ENCODE data around the gene SPAG9.
A peak's percentile ranks its signal among the peaks of the same experiment; 100 is the strongest.

The SPAG9 gene

DNA sequence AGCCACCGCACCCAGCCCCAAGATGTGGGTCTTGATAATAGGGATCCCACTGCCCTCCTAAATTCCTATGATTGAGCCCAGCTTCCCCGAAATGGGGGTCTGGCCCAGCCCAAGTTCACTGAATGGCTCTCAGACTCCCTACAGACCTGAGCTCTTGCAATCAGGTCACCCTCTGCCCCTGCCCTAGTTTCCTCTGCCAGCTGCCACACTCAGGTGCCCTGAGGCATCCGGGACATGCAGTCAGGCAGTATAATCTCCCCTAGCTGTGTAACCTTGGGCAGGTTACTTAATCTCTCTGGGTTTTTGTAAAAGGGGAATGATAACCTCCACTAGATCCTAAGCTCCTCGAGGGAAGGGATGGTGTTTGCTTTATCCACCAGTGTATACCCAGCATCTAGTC lies 193.4 kb downstream of the SPAG9 start:
- ATAC-seq (ENCODE audit: insufficient read depth, low read depth) = no peak
- TF ChIP-seq EZH2 (IDR thresholded peaks at IDR 0.05; ENCODE audit: borderline replicate concordance, low read depth, low read length, severe bottlenecking) (no peak), CTCF (IDR thresholded peaks at IDR 0.05; ENCODE audit: borderline replicate concordance, extremely low read depth, low read length, poor library complexity, severe bottlenecking) (no peak)
- Histone ChIP-seq H2AFZ (ENCODE audit: low read depth, low read length) (no peak overlapping the region), H3K27ac (ENCODE audit: low read length) (no peak overlapping the region), H3K27me3 (ENCODE audit: insufficient read depth, low read length, poor library complexity) (peaks cover 5% of the 10 kb centered on the region), H4K20me1 (ENCODE audit: insufficient read depth, low read length) (no peaks in the 10 kb centered on the region), H3K9me3 (ENCODE audit: insufficient read depth, low read length, severe bottlenecking) (no peaks in the 10 kb centered on the region), H3K79me2 (ENCODE audit: insufficient read depth, low read length) (no peaks in the 10 kb centered on the region), H3K4me1 (ENCODE audit: insufficient read depth, low read length) (peaks cover 12% of the 10 kb centered on the region), H3K4me3 (ENCODE audit: low read depth in 1 of 2, low read length in 2 of 2) (no peak overlapping the region), H3K36me3 (ENCODE audit: insufficient read depth, low read length) (no peaks in the 10 kb centered on the region), H3K4me2 (ENCODE audit: insufficient read depth, low read length) (no peak overlapping the region), H3K9ac (ENCODE audit: low read depth, low read length) (no peak overlapping the region)
- no peak for DNase-seq

- H3K9ac ChIP-seq (ENCODE audit: low read depth, low read length) = no peak overlapping the region
- H3K9me3 ChIP-seq (ENCODE audit: insufficient read depth, low read length, severe bottlenecking) = no peaks in the 10 kb centered on the region
- peaks cover 5% of the 10 kb centered on the region for H3K27me3 ChIP-seq (ENCODE audit: insufficient read depth, low read length, poor library complexity)
- no peak for TF ChIP-seq EZH2 (IDR thresholded peaks at IDR 0.05; ENCODE audit: borderline replicate concordance, low read depth, low read length, severe bottlenecking)
- peaks cover 12% of the 10 kb centered on the region for H3K4me1 ChIP-seq (ENCODE audit: insufficient read depth, low read length)
- no peak overlapping the region for H3K4me2 ChIP-seq (ENCODE audit: insufficient read depth, low read length)
- no peak overlapping the region for H2AFZ ChIP-seq (ENCODE audit: low read depth, low read length)
- no peaks in the 10 kb centered on the region for H4K20me1 ChIP-seq (ENCODE audit: insufficient read depth, low read length)
- H3K36me3 ChIP-seq (ENCODE audit: insufficient read depth, low read length) = no peaks in the 10 kb centered on the region
- DNase-seq (peak; percentile 80), ATAC-seq (ENCODE audit: insufficient read depth, low read depth) (peak; percentile 87)
- H3K27ac ChIP-seq (ENCODE audit: low read length) = no peak overlapping the region
- no peaks in the 10 kb centered on the region for H3K79me2 ChIP-seq (ENCODE audit: insufficient read depth, low read length)
- no peak overlapping the region for H3K4me3 ChIP-seq (ENCODE audit: low read depth in 1 of 2, low read length in 2 of 2)
Observed at GRCh38 chr17:50926523-50926922, 194.1 kb downstream of the SPAG9 start.

- Histone ChIP-seq H3K36me3 (ENCODE audit: insufficient read depth, low read length) (no peaks in the 10 kb centered on the region), H3K4me2 (ENCODE audit: insufficient read depth, low read length) (no peak overlapping the region), H3K27me3 (ENCODE audit: insufficient read depth, low read length, poor library complexity) (peaks cover 5% of the 10 kb centered on the region), H3K27ac (ENCODE audit: low read length) (no peak overlapping the region), H4K20me1 (ENCODE audit: insufficient read depth, low read length) (no peaks in the 10 kb centered on the region), H3K9me3 (ENCODE audit: insufficient read depth, low read length, severe bottlenecking) (no peaks in the 10 kb centered on the region), H2AFZ (ENCODE audit: low read depth, low read length) (no peak overlapping the region), H3K79me2 (ENCODE audit: insufficient read depth, low read length) (no peaks in the 10 kb centered on the region), H3K9ac (ENCODE audit: low read depth, low read length) (no peak overlapping the region), H3K4me1 (ENCODE audit: insufficient read depth, low read length) (peaks cover 12% of the 10 kb centered on the region), H3K4me3 (ENCODE audit: low read depth in 1 of 2, low read length in 2 of 2) (no peak overlapping the region)
- ATAC-seq (ENCODE audit: insufficient read depth, low read depth) (no peak), DNase-seq (no peak)
- TF ChIP-seq CTCF (IDR thresholded peaks at IDR 0.05; ENCODE audit: borderline replicate concordance, extremely low read depth, low read length, poor library complexity, severe bottlenecking) (no peak), EZH2 (IDR thresholded peaks at IDR 0.05; ENCODE audit: borderline replicate concordance, low read depth, low read length, severe bottlenecking) (no peak)
Observed at GRCh38 chr17:50925296-50925891, 195.3 kb downstream of the SPAG9 start.

- Histone ChIP-seq H3K79me2 (ENCODE audit: insufficient read depth, low read length) (no peaks in the 10 kb centered on the region), H2AFZ (ENCODE audit: low read depth, low read length) (no peak overlapping the region), H3K4me3 (ENCODE audit: low read depth in 1 of 2, low read length in 2 of 2) (no peak overlapping the region), H3K27me3 (ENCODE audit: insufficient read depth, low read length, poor library complexity) (peaks cover 1% of the 10 kb centered on the region), H3K9ac (ENCODE audit: low read depth, low read length) (no peak overlapping the region), H3K27ac (ENCODE audit: low read length) (no peak overlapping the region), H3K36me3 (ENCODE audit: insufficient read depth, low read length) (no peaks in the 10 kb centered on the region), H4K20me1 (ENCODE audit: insufficient read depth, low read length) (no peaks in the 10 kb centered on the region), H3K4me1 (ENCODE audit: insufficient read depth, low read length) (peaks cover 12% of the 10 kb centered on the region), H3K4me2 (ENCODE audit: insufficient read depth, low read length) (no peak overlapping the region), H3K9me3 (ENCODE audit: insufficient read depth, low read length, severe bottlenecking) (no peaks in the 10 kb centered on the region)
- ATAC-seq (ENCODE audit: insufficient read depth, low read depth) (no peak), DNase-seq (no peak)
- TF ChIP-seq CTCF (IDR thresholded peaks at IDR 0.05; ENCODE audit: borderline replicate concordance, extremely low read depth, low read length, poor library complexity, severe bottlenecking) = no peak
- no peak for TF ChIP-seq EZH2 (IDR thresholded peaks at IDR 0.05; ENCODE audit: borderline replicate concordance, low read depth, low read length, severe bottlenecking)
Observed at GRCh38 chr17:50924800-50925199, 195.9 kb downstream of the SPAG9 start.

Measured in DND-41 (cell line).